ENCODE measurements around the gene GOLGB1.

GOLGB1 gene

DNA sequence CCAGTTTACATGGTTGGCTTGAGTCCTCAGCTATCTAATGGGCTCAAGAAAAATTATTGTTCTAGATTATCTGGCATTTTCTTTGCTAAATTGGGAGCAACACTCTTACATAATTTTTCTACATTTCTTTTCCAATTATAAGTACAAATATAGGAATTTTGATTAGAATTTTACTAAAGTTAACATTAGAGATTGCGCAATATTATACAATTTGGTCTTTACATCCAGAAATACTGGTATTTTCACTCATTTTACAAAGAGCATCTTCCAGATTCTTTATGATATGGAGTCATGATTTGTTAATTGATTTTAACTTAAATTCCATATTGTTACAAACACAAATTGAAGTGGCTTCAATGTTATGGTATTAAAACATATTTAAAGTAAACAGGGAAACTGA lies 19.7 kb upstream of the GOLGB1 start:
- Histone ChIP-seq H3K4me1 (ENCODE audit: low read length) (no peaks in the 10 kb centered on the region), H3K4me3 (ENCODE audit: low read length) (no peak overlapping the region), H3K79me2 (ENCODE audit: low read length) (no peaks in the 10 kb centered on the region), H3K4me2 (ENCODE audit: low read length) (no peak overlapping the region), H4K20me1 (ENCODE audit: insufficient read depth, low read length) (no peaks in the 10 kb centered on the region), H3K9me3 (ENCODE audit: insufficient read depth, low read length) (no peaks in the 10 kb centered on the region), H2AFZ (ENCODE audit: low read depth, low read length) (no peak overlapping the region), H3K9ac (ENCODE audit: low read length) (no peak overlapping the region), H3K27me3 (ENCODE audit: low read depth, low read length) (no peaks in the 10 kb centered on the region), H3K36me3 (replicated peaks; ENCODE audit: low read depth, low read length) (peaks cover 31% of the 10 kb centered on the region), H3K27ac (ENCODE audit: low read length) (no peak overlapping the region)
- no peak for TF ChIP-seq EZH2phosphoT487 (IDR thresholded peaks at IDR 0.05; ENCODE audit: low read depth)
- TF ChIP-seq, protein P1, sequence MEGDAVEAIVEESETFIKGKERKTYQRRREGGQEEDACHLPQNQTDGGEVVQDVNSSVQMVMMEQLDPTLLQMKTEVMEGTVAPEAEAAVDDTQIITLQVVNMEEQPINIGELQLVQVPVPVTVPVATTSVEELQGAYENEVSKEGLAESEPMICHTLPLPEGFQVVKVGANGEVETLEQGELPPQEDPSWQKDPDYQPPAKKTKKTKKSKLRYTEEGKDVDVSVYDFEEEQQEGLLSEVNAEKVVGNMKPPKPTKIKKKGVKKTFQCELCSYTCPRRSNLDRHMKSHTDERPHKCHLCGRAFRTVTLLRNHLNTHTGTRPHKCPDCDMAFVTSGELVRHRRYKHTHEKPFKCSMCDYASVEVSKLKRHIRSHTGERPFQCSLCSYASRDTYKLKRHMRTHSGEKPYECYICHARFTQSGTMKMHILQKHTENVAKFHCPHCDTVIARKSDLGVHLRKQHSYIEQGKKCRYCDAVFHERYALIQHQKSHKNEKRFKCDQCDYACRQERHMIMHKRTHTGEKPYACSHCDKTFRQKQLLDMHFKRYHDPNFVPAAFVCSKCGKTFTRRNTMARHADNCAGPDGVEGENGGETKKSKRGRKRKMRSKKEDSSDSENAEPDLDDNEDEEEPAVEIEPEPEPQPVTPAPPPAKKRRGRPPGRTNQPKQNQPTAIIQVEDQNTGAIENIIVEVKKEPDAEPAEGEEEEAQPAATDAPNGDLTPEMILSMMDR (IDR thresholded peaks at IDR 0.05; ENCODE audit: low read depth, low read length): no peak

GRCh38 chr3:121768452-121768851 lies 18.9 kb upstream of the GOLGB1 start:
- Histone ChIP-seq H3K27ac (ENCODE audit: low read length) (no peak overlapping the region), H3K4me2 (ENCODE audit: low read length) (no peak overlapping the region), H3K9me3 (ENCODE audit: insufficient read depth, low read length) (no peaks in the 10 kb centered on the region), H3K27me3 (ENCODE audit: low read depth, low read length) (no peaks in the 10 kb centered on the region), H4K20me1 (ENCODE audit: insufficient read depth, low read length) (no peaks in the 10 kb centered on the region), H3K79me2 (ENCODE audit: low read length) (no peaks in the 10 kb centered on the region), H3K36me3 (replicated peaks; ENCODE audit: low read depth, low read length) (peaks cover 25% of the 10 kb centered on the region), H3K4me1 (ENCODE audit: low read length) (no peaks in the 10 kb centered on the region), H3K4me3 (ENCODE audit: low read length) (no peak overlapping the region), H3K9ac (ENCODE audit: low read length) (no peak overlapping the region), H2AFZ (ENCODE audit: low read depth, low read length) (no peak overlapping the region)
- TF ChIP-seq, protein P1 (IDR thresholded peaks at IDR 0.05; ENCODE audit: low read depth, low read length): no peak
- TF ChIP-seq EZH2phosphoT487 (IDR thresholded peaks at IDR 0.05; ENCODE audit: low read depth): no peak

DNA sequence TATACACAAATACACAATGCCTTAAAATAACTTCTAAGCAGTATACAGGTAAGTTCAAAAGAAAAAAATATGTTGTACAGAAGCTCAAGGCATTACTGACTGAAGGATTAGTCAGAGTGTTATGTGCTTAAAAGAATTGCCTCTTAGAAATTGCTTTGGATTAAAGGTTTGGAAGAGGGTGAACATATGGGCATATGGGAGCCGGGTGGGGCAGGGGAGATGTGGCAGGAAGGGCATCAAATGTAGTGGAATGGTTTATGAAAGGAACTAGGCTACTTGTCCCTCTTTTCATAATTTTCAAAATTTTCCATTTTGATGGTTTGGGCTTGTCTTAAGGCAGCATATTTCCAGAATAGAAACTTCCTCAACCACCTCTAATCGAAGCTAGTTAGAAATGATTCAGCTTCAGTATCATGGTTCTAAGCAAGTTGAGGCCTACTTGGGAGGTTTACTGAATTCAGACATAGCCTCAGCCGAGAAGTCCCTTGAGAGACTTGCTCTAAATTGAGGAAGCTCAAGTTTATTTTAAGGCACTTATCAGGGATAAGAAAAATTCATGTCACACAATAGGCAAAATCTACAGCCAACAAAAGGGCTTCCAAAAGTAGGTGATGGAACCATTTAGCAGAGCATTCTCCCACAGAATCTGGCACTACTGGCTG lies 10.1 kb upstream of the GOLGB1 start:
- peaks cover 6% of the 10 kb centered on the region; the same call in 1 of the 2 replicates for H3K4me1 ChIP-seq (ENCODE audit: low read length)
- 0 out of 2 replicates have a peak overlapping the region, but pooled peaks have one; percentile 7 for H3K4me2 ChIP-seq (ENCODE audit: low read length)
- H2AFZ ChIP-seq (ENCODE audit: low read depth, low read length): no peak overlapping the region
- H4K20me1 ChIP-seq (ENCODE audit: insufficient read depth, low read length): no peaks in the 10 kb centered on the region
- no peaks in the 10 kb centered on the region for H3K79me2 ChIP-seq (ENCODE audit: low read length)
- no peak overlapping the region for H3K27ac ChIP-seq (ENCODE audit: low read length)
- no peaks in the 10 kb centered on the region for H3K9me3 ChIP-seq (ENCODE audit: insufficient read depth, low read length)
- H3K27me3 ChIP-seq (ENCODE audit: low read depth, low read length): no peaks in the 10 kb centered on the region
- TF ChIP-seq, protein P1 (IDR thresholded peaks at IDR 0.05; ENCODE audit: low read depth, low read length): no peak
- TF ChIP-seq EZH2phosphoT487 (IDR thresholded peaks at IDR 0.05; ENCODE audit: low read depth): no peak
- no peak overlapping the region for H3K9ac ChIP-seq (ENCODE audit: low read length)
- H3K36me3 ChIP-seq (replicated peaks; ENCODE audit: low read depth, low read length): no peaks in the 10 kb centered on the region
- no peak overlapping the region for H3K4me3 ChIP-seq (ENCODE audit: low read length)

DNA sequence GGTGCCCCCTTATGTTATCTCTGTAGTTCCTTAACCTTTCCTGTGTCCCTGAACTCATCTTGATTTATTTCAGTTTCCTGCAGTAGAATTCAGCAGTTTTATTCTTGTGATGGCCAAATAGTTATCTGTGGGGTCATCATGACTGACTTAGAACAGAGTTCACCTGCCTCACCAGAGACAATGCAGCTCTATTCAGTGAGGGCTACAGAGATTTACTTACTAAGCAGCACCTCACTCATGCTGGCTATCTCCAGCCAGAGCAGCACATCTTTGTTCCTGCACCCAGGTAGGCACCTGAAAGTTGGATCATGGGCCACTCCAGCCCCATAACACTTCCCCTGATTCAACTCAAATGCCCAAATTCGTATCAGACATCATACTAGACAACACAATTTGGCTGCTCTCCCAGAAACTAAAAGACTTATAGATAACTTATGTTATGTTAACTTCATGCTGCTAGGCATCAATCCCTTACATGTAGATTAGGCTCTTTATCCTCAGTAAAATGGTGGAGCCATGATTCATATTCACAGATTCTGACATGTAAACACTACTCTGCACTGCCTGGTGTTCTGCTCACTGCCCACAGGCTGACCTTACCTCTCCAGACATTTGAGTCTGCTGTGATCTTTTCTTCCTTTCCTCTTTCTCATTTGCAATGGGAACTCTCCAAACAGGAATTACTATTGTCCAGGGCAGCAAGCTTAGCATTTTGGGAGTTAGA lies 9.3 kb upstream of the GOLGB1 start:
- Histone ChIP-seq H3K4me3 (ENCODE audit: low read length) (no peak overlapping the region), H3K4me1 (ENCODE audit: low read length) (peaks cover 6% of the 10 kb centered on the region; the same call in 1 of the 2 replicates), H2AFZ (ENCODE audit: low read depth, low read length) (no peak overlapping the region), H3K4me2 (ENCODE audit: low read length) (no peak overlapping the region), H3K27ac (ENCODE audit: low read length) (no peak overlapping the region), H4K20me1 (ENCODE audit: insufficient read depth, low read length) (no peaks in the 10 kb centered on the region), H3K9me3 (ENCODE audit: insufficient read depth, low read length) (no peaks in the 10 kb centered on the region), H3K9ac (ENCODE audit: low read length) (no peak overlapping the region), H3K36me3 (replicated peaks; ENCODE audit: low read depth, low read length) (no peaks in the 10 kb centered on the region), H3K27me3 (ENCODE audit: low read depth, low read length) (no peaks in the 10 kb centered on the region), H3K79me2 (ENCODE audit: low read length) (no peaks in the 10 kb centered on the region)
- TF ChIP-seq EZH2phosphoT487 (IDR thresholded peaks at IDR 0.05; ENCODE audit: low read depth): no peak
- TF ChIP-seq, protein P1 (IDR thresholded peaks at IDR 0.05; ENCODE audit: low read depth, low read length): no peak
